IPS DF 4.7 (cell line): ENCODE measurements around the gene DIDO1.

Experiments
- DNase-seq: peaks from one replicate; pipeline ENCODE4 v3.0.0-alpha.2; 2013; ENCODE audit warnings: low spot score; ENCODE audit errors: extremely low read depth

Gene DIDO1

DNA sequence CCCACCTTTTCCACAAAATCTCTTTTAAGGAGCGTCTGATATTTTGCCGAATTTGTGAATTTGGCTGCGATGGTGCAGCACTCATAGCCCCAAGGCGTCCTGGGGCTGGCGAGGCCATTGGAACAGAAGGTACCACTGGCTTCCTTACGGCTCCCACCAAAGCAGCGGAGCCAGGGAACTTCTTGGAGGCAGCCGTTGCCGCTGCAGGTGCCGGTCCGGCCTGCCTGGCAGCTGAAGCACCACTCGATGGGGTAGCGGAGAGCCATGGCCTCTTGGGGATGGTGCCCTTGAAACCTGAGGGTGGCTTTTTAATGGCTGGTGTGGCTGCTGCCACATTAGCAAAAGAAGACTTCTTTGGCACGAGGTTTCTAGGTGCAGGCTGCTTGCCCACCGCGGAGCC, 29.8 kb downstream of the DIDO1 start:
- DNase-seq = no peak

DNA sequence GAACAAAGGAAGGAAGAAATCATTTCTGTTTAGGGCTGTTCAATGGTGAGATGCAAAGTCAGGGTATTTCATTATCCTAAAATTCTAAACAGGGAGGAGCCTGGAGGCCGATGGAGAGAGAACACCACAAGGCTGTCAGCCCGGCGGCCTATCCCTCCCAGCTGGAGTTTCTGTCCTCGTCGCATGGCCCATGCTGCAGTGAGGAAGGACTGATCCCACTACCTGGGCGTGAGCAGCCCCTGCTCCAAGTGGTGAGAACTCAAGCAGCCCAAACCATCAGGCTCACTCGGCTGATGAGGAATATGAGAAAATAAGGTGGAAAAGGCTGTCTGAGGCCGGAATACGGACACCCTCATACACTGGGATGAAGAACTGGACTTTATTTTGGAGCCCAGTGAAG, 30.8 kb downstream of the DIDO1 start:
- no peak for DNase-seq

DNA sequence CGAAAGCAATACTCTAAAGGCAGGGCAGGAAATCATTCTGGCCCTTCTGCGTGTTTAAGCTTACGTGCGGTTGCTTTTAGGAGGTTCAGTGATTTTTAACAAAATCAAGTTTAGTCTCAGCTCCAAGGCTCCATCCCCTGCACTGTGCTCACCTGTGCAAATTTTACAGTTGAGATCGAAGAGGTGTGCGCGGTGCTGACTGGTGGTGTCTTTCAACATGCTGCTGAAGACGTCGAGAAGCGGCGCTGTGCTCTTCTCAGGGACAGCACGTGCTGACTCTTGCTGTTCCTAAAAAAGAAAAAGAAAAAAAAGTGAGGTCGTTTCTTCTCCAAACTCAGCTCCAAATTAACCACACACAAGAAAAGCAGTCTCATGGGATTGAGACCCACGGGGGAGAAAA, 32.0 kb downstream of the DIDO1 start:
- no peak for DNase-seq

DNA sequence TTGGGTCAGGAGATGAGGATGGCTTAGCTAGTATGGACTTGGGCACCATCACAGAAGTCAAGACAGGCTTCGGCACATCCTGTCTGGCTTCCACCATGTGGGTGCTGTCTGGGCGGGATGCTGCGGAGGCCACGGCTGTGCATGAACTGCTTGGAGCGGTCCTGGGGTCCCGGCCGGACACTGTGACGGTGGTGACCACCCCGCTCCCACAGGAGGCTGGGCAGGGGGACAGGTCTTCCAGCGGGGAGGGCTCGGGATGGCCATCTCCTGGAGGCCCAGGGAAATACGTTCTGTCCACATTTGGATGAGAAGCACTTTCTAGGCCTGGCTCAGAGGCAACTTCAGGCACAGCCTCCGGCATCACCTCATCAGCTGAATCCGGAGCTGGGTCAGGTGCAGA, 32.6 kb downstream of the DIDO1 start:
- DNase-seq = no peak

DNA sequence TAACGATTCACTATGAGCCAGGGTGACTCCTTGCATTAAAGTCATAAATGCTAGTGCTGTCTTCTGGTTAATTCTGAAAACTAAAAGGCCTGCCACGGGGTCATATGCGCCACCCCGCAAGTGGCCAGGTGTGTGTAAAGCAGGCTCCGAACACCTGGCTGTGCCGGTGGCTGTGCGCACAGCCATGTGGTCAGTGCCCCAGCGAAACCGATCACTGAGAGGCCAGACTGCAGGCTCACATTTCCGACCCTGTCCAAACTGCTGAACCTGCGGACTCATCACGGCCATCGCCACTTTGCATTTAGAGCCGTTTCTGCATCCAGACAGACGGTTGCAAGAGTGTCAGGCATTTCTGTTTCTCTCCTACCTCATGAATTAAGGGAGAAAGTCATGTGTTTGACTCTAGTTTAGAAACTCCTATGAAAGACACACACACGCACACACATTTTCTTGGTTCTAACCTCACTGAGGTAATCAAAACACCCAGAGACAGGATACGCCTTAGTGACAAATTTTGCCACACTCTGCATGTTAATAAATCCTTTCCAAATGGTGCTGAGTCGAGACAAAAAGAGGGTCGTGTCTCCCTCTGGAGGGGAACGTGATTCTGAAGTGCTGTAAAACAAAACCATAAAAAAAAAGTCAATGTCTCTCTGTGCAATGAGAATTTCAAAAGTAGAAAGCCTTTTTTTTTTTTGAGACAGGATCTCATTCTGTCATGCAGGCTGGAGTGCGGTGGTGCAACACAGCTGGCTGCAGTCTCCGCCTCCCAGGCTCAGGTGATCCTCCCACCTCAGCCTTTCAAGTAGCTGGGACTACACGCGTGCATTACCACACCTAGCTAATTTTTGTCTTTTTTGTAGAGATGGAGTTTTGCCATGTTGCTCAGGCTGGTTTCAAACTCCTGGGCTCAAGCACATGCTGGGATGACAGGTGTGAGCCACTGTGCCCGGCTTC, 33.7 kb downstream of the DIDO1 start:
- no peak for DNase-seq

DNA sequence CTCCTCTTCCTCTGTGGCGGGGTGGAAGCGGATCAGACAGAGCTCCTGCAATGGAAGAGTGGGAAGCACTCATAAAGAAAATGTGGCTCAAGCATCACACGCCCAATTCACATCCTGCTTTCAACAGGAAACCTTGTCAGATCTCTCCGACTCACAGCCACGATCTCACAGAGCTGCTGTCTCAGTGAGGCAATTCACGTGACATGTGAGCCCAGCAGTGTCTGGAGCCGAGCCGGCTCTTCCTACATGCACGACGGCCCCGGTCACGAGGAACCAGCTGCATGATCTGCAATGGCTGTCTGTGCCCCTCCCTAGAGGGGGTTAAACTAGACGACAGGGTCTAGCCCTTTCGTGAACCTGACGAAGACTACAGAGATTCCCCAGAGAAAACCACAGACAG, 35.2 kb downstream of the DIDO1 start:
- no peak for DNase-seq

DNA sequence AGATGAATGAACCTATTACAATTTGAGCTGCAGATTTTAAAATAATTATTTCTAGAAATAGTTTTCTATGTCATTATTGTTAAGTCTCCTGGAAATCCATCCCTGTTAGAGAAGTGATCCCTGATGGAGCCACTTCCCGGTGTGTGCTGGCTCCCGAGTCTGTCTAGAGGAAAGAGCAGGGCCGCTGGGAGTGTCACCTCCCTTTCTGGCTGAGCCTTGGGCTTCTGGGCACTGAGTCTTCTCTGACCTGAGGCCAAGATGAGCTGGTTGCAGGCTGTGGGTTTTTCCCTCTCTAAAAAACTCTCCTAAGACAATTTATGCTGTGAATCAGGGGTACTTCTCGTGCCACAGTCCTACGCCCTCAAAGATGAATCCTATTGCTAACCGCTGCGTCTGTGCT, 35.9 kb downstream of the DIDO1 start:
- DNase-seq = no peak

DNA sequence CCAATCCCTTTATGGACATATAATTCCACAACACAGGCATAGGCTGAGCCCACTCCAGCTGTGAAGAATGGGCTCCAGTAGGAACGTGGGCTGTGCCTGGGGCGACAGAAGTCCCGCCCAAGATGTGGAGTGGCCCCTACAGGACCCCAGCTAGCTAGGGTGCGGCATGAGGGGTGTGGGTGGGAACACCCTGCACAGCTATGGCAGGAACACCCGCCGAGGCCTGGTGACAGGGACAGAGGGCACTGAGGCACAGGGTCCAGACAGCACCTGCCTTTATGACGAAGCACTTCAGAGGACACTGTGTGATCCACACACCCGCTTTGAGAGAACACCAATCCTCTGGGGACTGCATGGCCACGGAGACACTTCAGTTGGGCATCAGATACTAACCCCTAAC, 36.4 kb downstream of the DIDO1 start:
- DNase-seq = no peak

DNA sequence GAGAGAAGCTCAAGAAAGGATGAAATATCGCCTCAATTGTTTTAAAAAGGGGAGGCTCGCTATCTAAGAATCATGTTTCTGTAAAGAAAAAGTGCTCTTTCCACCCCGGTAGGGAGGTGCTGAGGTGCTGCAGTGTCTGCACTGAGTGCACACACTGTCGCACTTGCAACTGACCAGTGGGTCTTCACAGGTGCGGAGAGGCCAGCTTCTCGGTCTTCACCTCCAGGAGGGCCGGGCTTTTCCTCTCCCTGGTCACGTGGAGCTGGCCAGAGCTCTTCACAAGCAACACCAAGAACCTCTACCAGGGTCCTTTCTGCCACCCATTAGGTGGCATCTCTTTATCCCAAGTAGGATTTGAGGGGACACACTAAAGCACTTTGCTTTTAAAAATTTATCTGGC, 36.9 kb downstream of the DIDO1 start:
- DNase-seq = no peak

DNA sequence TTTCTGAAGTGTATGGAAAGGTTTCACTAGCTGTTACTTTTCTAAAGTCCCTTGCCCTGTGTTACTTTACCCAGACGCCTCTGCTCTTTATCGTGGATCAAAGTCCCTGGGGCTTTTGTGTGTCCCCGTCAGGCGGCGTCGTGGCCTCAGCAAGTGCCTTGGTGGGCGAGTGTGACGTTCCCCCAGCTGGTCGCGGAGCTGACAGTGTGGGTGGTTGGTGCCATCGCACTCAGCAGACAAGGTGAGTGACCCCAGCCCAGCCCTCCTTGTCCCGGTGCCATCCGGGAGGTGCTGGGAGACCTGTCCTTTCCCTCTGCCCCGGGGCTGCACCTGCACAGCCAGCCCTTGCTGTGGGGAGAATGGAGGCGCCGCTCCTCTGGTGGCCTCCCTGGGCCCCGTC, 37.4 kb downstream of the DIDO1 start:
- no peak for DNase-seq

DNA sequence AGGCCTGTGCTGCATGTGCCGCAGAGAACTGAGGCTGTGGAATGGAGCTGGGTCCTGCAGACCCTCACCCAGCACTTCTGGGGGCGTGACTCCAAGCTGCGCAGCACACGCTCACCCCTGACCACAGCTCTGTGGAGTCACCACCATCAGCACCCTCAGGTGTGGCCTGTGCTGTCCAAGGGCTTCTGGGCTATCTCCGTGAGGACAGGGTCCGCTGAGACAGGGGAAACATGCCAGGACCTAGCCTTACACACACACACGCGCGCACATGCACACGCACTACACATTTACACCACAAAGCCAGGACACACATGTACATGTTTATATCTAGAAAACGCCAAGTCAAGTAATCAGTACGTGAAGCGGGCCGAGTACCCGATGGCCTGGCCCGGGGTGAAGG, 37.9 kb downstream of the DIDO1 start:
- DNase-seq = no peak

DNA sequence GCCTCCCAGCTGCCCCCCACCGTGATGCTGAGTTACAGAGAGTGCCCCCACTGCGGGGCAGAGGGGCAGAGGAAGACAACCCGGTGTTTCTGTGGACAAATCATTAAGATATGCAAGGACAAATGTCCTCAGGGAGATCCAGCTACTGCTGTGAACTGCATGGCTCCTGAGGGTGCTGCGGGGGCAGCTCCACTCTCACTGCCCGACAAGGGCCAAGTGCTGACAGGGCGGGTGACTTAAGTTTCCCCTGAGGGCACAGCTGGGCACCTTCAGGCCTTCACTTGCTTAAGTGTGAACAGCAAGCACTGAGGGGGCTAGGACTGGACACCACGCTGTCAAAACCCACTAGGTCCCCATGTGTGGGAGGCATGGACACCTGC, 38.5 kb downstream of the DIDO1 start:
- no peak for DNase-seq

DNA sequence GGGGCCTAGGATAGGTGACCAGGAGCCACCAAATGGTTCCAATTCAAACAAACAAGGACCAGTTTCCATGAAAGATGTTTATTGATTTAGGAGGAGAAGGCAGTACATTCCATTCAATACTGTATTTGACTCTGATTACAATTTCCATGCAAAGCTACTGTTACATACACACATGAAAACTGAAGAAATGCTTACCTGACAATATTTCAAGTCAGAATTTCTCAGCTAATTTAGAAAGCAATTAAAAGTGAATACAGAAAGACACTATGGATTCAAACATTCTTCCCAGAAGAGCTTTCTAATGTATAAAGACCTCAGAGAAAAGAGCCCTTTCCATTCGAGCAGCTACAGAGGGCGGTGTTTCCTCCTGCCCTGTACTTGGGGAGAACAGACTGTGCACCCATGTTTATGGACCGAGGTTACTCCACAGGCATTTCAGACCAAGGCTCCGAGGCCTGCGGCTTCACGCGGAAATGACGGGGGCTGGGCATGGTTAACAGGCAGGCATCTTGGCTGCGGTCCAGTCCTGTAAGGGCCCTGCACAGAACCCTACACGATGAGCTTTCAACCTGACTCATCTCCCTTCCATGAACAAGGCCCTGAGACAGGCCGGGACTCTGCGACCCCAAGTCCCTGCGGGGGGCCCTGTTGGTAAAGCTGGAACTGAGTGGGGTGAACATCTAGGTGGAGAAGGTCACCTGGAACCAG, 39.0 kb downstream of the DIDO1 start:
- no peak for DNase-seq

DNA sequence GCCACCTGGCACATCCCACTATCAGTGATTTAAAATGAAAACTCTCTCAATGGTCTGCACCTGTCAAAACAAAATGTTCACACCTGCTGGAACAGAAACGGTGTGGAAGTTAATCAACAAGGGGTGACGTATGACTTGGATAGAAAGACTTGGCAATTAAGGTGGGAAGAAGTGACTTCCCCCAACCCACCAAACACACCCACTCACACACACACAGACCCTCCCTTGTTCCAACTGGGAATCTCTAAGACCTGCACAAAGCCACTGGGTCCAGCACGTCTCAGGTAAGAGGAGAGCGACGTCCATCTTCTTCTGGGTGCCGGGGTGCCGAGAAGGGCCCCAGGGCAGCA, 39.6 kb downstream of the DIDO1 start:
- DNase-seq = no peak

DNA sequence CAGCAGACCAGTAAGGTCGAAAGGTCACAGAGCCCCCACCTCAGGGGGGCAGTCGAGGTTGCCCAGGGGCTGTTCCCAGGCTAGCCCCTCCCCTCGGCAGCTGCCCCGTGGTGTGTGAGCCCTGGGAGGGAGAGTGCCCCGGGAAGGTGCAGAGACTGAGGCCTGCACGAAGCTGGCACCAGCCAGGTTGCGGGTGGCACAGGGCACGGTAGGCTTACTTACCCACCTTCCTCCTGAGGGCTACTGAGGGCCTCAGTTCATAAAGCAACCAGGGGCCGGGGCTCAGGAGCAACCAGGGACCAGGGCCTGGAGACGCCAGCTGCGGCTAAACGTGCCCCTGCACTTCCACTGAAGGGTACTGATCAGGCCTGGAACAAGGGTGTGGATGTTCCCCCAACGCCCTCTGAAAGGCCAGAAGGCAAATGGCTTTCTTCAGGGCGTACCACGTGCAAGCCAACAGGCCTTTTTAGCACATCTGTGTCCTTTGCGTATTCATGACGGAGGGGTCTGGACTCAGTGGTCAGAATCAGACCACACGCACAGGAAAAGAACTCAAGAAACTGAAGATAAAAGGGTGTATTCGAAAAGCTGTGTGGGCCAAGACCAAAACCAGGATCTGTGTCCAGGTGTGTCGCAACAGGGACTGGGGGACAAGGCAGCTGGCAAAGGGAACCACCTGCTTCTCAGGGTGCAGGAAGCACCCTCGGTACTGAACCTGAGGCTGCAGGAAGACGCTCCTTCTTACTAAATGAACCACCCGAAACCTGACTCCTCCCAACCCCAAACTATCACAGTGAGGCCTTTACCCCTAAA, 40.2 kb downstream of the DIDO1 start:
- DNase-seq = no peak

DNA sequence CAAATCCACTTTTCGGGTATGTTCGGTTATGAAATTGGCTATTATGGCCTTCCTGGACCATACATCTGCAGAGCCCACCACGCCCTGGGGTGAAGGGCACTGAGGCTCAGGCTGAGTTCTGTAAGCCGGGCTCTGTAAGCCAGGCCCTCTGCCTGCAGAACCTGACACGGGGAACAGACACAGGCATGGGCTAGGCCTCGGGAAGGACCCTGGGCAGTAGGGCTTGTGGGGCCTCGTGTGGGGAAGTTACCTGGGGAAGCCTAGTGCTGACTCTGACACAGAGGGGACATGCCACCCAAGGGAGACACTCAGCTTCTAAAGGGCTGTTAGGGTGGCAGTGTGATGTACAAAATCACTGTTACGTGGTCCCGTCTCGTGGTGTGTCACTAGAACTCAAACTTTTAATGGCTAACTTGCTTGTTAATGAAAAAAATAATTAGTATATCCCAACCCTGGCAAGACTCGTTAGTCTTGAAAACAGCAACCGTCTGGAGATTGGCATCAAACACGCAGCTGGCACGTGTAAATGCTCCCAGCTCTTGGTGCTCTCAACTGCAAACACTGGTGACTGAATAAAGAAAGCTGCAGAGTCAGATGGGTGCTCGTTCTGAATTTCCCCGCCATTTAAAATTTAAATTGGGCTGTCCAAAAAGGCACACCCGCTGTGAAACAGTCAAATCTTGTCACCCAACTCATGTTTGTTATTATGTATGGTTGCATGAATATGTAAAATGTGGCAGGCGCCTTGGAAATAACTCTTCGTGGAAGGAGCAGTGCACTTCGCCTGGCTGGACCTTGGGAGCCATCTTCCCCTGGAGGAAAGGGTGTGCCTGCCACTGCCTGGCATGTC, 41.0 kb downstream of the DIDO1 start:
- DNase-seq = no peak

DNA sequence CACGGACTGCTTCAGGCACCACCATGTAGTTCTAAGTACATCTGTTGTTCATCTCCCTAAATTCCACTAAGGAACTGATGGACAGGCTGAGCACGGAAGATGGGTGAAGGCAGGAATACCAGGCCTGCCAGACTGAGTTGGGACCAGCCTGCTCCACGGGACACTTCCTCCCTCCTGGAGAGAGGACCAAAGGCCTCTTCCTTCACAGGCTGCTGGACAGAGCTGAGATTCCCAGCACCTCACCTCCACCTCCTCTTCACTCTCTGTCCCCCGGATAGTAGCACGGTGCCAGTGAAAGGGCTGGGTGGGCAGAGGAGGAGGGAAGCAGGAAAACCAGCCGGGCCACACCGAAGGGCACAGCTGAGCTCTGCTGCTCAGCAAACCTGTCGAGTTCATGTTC, 41.7 kb downstream of the DIDO1 start:
- no peak for DNase-seq

DNA sequence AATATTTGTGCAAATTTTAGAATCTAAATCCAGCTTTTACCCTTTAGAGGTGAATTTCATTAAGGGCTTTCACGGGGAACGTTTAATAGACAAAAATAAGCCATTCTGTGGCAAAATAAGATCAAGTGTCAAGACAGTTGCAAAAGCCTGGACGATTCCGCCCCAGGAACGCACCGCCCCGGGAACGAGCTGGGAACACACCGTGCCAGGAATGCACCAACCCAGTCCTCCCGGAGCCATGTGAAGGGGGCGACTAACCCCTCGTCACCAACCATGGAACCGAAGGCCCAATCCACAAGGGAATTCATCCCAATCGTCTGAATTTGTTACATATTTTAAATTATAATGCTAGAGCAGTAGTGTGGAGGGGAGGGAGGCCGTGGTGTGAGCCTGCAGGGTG, 43.9 kb downstream of the DIDO1 start:
- no peak for DNase-seq

DNA sequence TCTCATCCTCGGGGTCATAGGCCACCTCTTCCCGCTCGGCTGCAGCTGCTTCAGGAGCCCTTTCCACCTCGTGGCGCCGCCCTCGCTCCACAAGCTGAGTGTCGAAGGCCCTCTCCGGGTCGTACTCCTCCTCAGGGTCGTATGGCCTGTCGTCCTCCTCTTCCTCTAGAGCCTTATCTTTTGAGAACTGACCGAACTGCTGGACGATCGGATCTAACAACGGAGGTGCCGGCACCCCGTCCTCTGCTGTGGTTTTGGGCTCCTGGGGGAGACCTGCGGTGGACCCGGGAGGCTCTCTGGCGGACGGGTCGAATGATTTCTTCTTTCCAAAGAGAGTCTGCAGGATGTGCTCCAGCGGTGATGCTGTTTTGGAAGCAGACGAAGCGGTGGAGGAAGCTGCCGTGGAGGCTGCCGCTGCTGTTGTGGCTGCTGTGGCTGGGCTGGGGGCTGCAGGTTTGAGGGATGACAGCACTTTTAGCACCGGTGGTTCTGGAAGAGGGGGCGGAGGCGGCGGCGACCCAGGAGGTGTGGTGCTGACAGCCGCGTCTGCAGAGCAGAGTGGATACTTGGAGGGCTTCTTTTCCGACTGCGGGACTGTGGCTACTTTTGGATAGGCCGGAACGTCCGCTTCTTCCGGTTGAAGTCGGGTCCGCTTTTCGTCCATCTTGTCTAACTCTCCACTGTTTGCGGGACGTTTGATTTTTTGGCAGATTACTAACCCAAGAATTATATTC, 44.5 kb downstream of the DIDO1 start:
- no peak for DNase-seq

DNA sequence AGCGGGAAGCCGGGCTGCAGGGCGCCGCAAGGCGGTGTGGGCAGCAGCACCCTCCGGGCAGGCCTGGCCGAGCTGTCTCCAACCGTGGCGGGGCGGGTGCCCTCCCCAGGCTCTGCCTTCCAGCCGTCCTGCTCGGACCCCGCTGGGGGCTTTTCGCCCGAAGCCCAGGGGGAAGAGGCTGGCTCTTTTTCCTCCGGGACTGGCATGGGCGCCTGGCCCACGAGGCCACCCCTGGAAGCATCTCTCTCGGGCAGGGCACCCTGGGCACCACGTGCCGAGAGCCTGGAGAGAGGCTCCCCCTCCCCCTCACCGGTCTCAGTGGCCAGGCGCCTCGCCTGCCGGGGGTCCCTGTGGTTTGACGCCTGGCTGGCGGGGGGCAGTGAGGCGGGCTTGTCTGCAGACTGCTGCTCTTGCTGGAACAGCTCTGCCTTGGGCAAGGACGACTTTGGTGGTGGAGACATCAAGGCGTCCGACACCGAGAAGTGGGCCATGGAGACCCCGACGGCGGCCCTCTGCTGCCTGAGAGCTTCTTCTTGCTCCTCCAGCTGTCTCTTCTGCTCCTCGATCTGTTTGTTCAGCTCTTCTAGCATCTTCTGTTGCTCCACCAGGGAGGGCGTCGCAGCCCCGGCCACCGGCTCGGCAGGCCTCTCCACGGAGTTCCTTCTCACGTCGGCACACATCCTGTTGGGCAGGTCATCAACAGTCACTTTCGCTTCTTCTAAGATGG, 45.2 kb downstream of the DIDO1 start:
- no peak for DNase-seq
